GM12892 (cell line): ENCODE measurements around the gene SLC32A1.

Source experiments
- POLR2A ChIP-seq: IDR thresholded peaks from 2 replicates; pipeline ENCODE4 v1.6.1; 2011; ENCODE audit warnings: low read depth, low read length, control low read depth
- POLR2AphosphoS5 ChIP-seq: IDR thresholded peaks from 2 replicates; pipeline ENCODE4 v1.6.1; 2011; ENCODE audit warnings: low read depth, low read length, control low read depth
- TAF1 ChIP-seq: IDR thresholded peaks from 2 replicates; pipeline ENCODE4 v1.6.1; 2011; ENCODE audit warnings: low read depth, mild to moderate bottlenecking, control low read depth, low read length, borderline replicate concordance

DNA sequence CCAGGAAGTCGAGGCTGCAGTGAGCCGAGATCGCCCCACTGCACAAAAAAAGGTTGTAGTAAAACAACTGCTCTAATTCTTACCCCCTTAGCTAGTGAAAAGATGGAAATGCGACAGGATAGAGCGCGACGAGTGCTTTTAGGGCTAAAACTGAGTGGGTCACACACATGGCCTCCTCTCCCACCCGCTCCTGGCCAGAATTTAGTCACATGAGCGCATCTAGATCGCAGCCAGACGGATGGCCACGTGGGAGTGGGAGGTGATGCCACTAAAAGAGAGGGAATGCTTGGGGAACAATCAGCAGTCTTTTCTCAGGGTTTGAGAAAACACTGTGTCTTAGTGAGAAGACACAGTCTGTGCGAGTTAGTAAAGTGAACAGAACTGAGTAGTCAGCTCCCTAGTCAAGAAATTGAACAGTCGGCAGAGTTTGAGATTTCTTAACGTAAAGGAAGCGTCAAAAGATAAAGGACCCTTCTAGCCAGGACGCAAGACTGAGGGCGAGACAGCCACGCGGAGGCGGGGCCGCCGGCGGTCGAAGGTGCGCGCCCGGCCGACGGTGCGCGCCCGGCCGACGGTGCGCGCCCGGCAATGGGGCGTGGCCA lies 23.3 kb downstream of the SLC32A1 start:
- TF ChIP-seq POLR2A (no peak), POLR2AphosphoS5 (no peak), TAF1 (no peak)
